GF-D8 (cell line): ENCODE results near the gene SDSL.

ENCODE experiments used
- DNase-seq: peaks from one replicate; lab custom pipeline; 2025; lab: John Stamatoyannopoulos, UW

The SDSL gene

DNA sequence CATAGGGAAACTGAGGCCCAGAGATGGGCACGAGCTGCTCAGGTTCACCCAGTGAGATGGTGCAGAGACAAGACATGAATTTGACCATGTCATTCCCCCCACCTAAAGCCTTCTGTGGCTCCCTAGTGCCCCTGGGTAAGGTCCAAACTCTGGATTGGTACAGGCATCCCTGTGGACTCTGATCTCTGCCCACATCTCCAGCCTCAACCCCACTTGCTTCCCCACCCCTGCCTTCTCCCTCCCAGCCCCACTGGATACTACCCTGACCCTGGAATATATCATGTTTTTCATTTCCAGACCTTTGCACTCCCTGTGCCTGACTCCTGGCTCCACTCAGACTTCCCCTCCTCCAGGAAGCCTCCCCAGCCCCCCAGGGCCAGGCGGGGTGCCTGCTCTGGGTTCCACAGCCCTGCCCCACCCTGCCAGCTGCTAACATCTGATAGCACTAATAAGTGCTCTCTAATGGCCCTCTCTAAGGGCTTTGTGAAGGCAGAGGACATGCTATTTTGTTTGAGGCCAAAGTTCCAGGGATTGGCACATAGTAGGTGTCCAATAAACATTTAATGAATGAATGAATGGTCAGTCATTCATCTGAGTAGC lies 1.1 kb upstream of the SDSL start:
- DNase-seq = no peak

DNA sequence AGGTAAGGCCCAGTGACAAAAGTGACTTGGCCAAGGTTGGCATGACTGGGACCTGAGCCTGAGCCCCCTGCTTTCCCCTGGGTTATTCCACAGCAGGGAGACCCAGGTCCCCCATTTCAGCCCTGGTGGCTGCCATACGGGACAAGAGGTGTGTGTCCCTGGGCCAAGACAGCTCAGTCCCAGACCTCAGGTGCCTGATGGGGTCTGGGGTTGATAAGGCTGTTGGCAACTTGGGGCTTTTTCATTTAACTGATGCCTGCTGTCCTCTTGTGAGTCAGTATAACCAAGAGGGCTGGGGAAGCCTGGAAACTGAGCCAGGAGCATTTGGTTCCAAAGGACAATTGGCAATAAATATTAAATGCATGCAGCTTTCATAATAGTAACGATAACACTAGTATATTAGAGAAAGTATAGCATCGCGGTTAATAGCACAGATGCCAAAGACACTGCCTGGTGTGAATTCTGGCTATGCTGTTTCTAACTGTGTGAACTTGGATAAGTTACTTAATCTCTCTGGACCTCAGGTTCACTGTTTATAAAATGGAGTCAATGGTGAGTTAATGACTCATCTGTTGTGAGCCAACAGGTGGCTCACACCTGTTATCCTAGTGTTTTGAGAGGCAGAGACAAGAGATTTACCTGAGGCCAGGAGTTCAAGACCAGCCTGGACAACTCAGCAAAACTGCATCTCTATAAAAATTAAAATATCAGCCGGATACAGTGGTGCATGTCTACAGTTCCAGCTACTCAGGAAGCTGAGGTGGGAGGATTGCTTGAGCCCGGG lies 898 bp downstream of the SDSL start:
- no peak for DNase-seq

DNA sequence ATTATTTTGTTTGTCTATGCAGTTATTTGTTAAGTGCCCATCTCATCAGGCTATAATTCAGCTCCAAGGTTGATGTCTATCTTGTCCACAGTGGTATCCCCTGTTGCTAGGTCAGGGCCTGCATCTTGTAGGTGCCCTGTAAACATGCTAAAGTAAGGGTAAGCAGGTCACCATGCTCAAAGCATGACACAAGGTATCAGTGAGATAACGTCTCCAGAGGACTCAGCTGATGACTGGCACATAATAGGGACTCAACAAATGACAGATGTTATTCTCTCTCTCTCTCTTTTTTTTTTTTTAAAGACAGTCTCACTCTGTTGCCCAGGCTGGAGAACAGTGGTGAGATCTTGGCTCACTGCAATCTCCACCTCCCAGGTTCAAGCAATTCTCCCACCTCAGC lies 2.3 kb downstream of the SDSL start:
- DNase-seq = no peak

DNA sequence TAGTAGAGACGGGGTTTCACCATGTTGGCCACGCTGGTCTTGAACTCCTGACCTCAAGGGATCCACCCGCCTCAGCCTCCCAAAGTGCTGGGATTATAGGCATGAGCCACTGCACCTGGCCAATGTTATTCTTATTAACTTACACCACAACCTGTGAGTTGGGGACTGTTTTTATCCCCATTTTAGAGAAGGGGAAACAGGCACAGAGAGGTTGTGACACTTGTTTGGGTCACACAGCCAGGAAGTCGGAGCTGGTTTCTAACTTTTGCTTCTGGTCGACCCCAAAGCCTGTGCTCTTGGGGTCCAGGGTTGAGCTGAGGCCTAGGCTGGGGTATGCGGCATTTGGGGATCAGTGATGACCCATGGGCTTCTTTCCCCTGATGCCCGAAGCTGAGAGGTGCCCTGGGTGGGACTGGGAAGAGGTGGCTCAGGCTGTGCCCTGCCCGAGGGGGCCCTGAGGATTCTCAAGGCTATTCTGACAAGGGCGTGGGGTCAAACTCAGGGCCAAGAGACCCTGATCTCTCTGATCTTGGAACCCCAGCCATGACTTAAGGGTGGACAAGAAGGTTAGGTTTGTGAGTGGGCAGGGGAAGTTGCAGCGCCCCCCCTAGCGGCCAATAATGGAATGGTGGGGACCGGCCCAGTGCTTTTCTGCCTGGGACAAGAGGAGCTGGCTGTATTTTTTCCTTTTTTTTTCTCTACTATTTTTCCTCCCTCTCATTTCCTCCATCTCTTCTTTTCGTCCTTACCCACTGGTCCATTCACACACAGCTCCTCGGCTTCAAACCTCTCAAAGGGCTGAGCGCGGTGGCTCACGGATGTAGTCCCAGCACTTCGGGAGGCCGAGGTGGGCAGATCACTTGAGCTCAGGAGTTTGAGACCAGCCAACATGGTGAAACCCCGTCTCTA lies 3.0 kb downstream of the SDSL start:
- peak; percentile 18 for DNase-seq

DNA sequence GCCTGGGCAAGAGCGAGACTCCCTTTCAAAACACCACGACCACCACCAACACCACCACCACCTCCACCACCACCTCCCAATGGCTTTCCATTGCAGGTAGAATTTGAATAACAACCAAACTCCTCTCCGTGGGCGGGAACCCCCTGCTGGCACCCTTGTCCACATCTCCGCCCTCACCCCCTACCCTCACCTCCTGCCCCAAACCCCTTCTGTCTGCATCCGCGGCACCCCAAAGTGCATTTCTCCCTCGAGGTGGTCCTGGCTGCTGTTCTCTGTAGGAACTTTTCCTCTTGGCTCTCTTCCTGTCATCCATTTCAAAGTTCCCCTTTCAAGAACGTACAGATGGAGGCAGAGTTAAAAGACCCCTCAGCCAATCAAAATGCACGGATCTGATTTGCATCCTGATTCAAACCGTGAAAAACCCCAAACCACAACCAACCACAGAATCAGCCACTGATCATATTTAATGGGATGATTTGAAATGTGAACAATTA lies 3.8 kb downstream of the SDSL start:
- no peak for DNase-seq

DNA sequence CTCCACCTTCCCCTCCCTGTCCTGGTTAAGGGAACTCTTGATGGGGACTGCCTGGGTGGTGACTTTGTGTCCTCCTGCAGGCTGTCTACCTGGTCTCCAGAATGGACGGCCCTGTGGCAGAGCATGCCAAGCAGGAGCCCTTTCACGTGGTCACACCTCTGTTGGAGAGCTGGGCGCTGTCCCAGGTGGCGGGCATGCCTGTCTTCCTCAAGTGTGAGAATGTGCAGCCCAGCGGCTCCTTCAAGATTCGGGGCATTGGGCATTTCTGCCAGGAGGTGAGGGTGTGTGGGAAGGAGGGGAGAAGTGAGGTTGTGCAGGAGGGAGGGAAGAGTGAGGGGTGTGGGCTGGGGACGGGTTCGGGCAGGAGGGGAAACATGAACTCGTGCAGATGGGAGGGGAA lies 5.7 kb downstream of the SDSL start:
- no peak for DNase-seq

DNA sequence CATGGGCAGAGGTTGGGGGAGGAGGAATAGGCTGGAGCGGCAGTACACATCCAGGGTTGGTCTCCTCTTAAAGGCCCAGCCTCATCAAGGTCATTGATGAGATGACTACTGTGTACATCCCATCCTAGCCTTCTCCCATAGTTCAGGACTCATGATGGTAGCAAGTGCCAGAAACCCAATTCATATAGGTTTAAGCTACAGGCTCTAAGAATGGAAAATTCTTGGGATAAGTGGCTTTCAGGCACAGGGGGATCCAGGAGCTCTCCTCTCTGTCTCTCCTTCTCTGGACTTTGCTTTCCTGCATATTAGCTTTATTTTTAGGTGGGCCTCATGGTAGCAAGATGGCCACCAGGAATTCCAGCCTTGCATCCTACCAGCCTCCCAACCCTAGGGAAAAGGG lies 6.3 kb downstream of the SDSL start:
- DNase-seq = no peak

DNA sequence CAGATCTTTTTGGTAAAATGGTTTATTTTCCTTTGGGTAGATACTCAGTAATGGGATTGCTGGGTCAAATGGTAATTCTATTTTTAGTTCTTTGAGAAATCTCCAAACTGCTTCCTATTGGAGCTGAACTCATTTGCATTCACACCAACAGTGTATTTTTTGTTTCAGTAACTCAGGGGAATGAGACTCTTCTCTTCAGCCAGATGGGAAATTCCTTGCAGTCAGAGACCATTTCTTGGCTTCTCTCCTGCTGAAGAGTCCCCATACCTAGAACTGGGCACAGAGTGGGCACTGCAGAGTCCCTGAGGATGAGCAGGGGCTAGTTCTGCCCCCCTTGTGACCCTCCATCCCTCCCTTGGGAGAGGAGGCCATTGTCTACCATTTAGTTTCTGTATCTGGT lies 10.8 kb downstream of the SDSL start:
- DNase-seq = no peak

DNA sequence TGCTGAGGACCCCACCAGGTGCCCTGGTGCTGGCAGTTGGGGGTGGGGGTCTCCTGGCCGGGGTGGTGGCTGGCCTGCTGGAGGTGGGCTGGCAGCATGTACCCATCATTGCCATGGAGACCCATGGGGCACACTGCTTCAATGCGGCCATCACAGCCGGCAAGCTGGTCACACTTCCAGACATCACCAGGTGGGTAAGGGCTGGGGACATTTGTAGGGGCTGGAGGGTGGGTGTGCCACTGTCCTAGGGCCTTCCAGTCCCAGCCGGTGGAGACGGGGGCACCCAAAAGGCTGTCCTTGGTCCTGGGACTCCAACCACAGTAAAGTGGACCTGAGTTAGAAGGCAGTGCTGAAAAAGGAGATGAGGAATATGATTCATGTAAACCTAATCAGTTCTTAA lies 13.2 kb downstream of the SDSL start:
- no peak for DNase-seq

DNA sequence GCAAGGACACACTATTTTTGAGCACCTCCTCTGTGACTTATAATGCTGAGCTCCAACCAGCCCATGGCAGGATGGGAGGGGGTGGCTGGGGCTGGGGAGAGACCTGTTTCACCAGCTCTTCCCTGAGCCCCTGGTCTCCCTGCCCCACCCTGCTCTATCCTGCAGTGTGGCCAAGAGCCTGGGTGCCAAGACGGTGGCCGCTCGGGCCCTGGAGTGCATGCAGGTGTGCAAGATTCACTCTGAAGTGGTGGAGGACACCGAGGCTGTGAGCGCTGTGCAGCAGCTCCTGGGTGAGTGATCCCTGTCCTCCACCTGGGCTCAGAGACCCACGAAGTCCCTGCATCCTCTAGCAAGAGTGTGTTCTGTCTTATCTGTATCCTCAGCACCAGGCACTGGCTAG lies 14.4 kb downstream of the SDSL start:
- no peak for DNase-seq

DNA sequence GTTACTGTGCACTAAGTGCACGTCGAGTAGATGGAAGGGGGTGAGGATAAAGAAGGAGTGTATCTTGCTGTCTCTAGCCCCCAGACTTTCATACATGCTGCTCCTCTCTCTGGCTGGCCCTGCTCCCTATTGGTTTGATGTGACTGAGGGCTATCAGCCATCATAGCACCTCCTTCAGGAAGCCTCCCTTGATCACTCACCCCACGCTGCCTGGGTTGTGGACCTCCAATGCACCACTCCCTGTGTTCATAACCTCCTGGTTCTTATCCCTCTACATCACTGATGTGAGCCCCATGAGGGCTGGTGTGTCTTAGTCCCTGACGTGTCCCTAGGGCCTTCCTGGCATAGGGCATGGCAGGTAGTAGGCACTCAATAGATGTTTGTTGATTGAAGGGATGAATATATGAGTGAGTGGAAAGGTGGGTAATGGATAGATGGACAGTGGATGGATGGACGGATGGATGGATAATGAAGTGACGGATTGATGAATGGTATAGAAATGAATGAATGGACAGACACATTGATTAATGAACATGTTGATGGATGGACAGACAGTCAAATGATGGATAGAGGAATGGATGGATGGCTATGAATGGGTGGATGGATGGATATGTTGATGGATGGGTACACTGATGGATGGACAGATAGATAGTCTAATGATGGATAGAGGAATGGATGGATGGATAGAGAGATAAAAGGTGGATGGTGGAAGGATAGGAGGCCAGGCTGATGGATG lies 15.0 kb downstream of the SDSL start:
- no peak for DNase-seq

DNA sequence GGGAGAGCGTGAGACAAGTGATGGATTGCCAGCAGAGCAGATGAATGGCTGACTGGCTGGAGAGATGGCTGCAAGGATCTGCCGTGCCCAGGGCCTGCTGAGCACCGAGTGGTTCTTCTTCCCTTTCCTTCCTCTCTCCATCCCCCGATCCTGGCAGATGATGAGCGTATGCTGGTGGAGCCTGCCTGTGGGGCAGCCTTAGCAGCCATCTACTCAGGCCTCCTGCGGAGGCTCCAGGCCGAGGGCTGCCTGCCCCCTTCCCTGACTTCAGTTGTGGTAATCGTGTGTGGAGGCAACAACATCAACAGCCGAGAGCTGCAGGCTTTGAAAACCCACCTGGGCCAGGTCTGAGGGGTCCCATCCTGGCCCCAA lies 15.5 kb downstream of the SDSL start:
- no peak for DNase-seq

DNA sequence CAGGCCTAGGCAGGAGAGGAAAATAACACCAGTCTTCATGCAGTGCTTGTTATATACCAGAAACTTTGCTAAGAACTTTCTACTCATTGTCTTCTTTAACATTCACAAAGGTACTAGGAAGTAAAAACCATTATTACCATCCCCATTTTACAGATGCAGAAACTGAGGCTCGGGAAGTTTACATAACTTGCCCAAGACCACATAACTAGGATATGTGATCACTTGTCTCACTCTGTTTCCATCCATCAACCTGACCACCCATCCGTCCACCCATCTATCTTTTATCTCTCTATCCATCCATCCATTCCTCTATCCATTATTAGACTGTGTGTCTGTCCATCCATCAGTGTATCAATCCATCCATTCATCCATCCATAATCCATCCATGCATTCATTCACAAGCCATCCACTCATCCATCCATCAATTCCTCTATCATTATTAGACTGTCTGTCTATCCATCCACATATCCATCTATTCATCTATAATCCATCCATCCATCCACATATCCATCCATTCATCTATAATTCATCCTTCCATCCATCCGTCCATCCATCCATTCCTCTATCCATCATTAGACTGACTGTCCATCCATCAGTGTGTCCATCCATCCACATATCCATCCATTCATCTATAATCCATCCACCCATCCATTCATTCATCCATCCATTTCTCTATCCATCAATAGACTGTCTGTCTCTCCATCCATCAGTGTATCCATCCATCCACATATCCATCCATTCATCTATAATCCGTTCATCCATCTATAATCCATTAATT lies 16.5 kb downstream of the SDSL start:
- DNase-seq = no peak

DNA sequence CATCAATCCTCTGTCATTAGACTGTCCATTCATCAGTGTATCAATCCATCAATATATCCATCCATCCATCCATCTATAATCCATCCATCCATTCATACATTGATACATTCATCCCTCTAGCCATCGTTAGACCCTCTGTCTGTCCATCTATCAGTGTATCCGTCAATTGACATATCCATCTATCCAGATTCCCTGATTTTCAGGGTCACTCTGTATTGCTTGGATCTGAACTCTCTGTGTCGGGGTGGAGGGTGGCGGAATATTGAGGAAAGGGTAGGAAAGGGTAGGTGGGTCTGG lies 17.1 kb downstream of the SDSL start:
- no peak for DNase-seq

DNA sequence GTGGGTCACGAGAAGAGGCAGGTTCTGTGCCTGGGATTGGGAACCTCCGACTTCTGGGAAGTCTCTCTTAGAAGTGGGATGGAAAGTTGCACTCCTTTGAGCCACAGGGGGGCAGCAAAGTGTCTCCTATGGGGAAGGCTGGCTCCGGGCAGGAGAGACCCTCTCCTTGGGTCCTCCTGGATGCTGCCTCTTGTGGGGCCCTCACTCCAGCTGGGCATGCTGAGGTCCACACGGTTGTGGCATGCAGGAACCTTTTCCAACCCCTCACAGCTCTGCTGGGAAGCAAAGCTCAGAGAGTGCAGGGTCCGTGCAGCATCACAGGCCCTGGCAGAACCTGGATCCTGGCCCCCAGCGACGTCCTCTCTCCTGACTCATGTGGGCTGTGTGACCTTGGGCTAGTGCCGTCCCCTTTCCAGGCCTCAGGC lies 17.4 kb downstream of the SDSL start:
- no peak for DNase-seq

DNA sequence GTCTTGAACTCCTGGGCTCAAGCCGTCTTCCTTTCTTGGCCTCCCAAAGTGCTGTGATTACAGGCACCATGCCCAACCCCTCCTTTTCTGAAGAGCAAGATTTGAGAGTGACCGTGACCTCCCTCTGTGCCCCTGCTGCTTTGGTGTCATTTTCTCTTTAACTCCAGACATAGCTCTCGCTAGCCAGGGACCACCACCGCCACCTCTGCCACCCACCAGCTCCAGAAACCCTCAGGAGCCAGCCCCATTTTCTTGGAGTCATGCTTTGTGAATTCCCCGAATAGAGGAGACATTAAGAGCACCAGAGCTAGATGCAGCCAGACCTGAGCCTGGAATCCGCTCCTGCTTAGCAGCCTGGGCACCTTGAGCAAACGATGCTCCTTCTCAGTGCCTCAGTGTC lies 18.2 kb downstream of the SDSL start:
- no peak for DNase-seq

DNA sequence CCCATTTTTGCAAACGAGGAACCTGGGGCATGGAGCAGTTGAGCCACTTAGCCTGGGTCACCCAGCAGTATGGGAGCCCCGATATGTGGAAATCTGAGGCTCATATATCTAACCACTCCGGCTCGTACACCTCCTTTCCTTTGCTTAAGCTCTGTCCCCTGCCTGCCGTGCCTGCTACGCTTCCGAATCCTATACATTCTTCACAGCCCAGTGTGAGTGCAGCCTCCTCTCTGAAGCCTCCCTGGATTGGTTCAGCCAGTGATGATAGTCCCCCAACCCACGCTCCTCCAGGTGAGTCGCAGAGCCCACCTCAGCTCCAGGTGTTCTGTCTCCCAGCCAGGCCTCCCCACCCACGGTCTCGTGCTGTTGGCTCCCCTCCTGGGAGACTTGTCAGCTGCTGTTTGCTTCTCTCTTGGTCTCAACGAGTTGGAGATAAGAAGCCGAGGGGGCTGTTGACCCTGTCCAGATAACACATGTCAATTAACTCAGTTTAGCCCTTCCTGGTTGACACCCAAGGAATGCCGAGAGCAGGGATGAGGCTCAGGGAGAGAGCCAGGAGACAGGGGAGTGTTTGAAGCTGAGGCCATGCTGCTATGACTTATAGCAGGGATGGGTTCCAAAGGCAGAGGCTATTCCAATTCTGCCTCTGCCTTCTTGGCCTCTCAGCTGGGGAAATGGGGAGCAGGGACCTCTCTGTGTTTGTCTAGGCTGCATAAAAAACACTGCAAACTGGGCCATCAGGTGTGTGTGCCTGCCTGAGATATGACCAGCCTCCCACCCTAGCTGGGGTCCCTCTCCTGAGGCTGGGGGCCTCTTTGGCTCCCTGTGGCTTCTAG lies 19.0 kb downstream of the SDSL start:
- DNase-seq = no peak

DNA sequence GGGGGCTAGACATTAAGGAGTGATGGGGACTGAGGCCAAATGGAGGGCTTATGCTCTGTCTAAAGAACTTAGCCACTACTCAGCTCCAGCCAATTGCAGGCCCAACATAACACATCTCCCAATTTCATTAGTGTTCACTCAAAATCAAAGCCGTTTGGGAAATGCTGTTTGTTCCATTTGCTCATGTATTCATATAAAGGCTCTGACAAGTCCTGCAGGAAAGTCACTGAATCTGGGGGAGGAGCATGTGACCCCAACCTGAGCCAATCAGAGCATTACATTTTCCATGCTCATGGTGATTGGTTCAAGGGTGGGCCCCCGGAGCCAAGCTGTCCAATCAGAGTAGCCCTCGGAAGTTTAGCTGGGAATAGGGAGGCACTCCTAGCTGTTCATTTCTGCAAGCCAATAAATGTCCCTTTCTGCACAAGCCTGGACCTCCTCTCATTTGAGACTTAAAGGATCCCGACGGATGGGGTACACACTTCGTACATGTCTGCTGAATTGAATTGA lies 20.9 kb downstream of the SDSL start:
- DNase-seq = no peak

DNA sequence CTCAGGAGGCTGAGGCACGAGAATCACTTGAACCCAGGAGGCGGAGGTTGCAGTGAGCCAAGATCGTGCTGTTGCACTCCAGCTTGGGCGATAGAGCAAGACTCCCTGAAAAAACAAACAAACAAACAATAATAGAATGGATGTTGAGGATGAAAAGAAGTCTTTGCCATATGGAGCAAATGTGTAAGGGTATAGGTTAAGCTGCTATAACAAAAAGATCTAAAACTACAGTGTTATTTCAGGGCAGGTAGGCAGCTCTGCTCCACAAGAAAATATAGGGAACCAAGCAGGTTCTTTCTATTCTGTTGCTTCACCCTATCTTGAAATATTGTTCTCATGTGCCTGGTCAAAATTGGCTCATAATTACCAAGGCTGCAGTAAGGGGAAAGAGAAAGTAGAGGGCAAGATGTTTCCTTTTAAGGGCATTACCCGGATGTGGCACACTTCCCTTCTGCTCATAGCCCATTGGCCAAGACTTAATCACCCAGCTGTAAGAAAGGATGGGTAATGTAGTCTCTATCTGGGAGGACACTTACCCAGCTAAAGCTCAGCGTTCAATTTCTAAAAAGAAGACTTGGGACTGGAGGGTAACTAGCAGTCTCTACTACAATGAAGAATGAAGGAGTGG lies 23.5 kb downstream of the SDSL start:
- DNase-seq = no peak

DNA sequence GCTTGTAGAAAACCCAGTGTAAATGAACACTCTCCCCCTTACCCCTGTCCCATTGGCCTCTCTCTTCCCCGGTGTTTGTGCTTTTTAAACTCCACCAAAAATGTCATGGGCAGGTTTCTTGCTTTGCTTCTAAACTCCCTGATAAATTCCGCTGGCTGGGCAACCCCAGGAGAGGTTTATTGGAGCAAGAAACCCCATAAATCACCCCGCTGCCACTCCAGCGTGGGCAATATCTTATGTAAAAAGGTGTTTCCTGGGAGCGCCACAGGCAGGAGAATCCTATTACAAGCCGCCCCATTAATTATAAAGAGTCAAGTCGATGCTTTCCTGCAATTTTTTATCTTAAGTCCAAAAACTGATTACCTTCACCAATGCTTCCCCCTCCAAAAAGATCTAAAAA lies 26.7 kb downstream of the SDSL start:
- DNase-seq = no peak
